Head of caudate nucleus (tissue), 42 donors: ENCODE results near the gene CXorf38.
A peak's percentile ranks its signal among the peaks of the same experiment; 100 is the strongest.

Experiments used
- DNase-seq, 42 donors: peaks; one replicate each; pipeline versions ENCODE4 v3.0.0 to v3.0.0-alpha.2; 2020 to 2021; ENCODE audit warnings: mixed read lengths in 7 of 42
- intact Hi-C: fragments of 100-400 bp; cut with DNase I; formaldehyde crosslinking; loops from one replicate; pipeline ENCODE4 v1.15.0; 2022

The CXorf38 gene, protein sequence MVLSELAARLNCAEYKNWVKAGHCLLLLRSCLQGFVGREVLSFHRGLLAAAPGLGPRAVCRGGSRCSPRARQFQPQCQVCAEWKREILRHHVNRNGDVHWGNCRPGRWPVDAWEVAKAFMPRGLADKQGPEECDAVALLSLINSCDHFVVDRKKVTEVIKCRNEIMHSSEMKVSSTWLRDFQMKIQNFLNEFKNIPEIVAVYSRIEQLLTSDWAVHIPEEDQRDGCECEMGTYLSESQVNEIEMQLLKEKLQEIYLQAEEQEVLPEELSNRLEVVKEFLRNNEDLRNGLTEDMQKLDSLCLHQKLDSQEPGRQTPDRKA

DNA sequence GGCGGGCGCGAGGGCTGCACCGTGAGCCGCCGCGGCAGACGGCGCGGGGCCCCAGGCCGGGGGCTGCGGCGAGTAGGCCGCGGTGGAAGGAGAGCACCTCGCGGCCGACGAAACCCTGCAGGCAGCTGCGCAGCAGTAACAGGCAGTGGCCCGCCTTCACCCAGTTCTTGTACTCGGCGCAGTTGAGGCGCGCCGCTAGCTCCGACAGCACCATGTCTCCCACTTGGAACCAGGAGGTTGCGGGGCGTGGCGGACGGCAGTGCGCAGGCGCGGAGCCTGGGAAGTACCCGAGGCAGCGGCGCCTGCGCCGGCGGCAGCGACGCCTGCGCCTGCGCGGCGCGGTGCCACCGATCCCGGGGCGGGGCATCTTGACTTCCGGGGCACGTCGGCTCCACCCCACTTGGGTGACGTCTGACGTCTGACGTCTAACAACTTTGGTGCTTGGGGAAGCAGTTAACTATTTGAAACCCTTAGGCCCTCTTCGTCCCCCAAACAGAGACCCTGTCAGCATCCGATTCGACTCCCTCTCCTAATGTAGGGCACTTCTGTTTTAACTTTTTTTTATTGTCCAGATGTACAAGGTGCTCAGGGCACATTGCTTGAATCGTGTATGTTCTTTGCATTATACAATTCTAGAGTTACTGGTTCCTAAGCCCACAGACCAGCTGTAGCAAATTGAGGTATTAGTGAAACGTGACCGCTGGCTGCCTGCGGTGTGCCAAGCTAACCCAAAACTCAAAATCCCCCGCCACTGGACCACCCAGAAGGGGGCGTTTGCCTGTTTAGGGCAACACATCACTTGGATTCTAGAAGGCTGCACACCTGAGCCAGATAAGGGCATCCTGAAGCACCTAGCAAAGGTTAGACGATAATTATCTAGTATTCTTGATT, at the start of gene CXorf38:
Gene CXorf38, minus strand, starts transcription at position 255 of the 891 bp plus-strand sequence. Its CDS starts 41 bp downstream, at position 214.
- intact Hi-C loops = loop anchor here (5.0 to 10.0 kb wide), 3 partner anchors 105 to 687 kb away; partner anchors contain the start of gene DDX3X
- peak; percentile 72 to 94 (median 90) for DNase-seq

DNA sequence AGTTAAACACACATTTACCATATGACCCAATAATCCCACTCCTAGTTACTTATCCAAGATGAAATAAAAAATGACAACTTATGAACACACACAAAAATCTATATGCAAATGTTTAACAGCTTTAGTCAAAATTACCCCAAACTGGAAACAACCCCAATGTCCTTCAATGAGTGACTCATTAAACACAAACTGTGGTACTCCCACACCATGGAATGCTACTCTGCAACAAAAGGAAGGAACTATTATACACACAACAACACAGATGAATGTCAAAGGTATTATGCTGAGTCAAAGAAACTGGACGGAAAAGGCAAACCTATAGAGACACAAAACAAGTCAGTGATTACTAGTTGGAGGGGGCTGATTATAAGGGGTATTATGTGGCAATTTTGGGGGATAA, 47.4 kb upstream of the CXorf38 start:
- intact Hi-C loops = no loop called here

DNA sequence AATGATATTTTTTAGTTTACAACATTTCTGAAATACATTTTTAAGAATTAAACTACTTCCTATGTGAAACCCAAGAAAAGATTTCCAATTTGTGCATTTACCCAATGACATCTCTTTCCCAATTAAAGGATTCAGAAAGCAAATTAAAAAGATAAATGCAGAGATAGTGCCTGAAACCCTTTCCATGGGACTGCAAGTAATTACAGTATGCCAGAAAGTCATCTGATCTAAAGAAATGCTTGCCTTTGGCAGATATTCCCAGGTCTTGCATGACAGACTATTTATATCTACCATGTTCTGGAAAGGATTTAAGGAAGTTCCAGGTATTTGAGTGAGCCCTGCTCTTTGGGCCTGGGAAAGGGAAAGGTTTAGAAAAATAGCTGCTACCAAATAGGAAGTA, 41.6 kb upstream of the CXorf38 start:
- DNase-seq = no peak
- intact Hi-C loops = no loop called here

More for the DNA sequence above, 47.4 kb upstream of the CXorf38 start:
- no peak for DNase-seq

DNA sequence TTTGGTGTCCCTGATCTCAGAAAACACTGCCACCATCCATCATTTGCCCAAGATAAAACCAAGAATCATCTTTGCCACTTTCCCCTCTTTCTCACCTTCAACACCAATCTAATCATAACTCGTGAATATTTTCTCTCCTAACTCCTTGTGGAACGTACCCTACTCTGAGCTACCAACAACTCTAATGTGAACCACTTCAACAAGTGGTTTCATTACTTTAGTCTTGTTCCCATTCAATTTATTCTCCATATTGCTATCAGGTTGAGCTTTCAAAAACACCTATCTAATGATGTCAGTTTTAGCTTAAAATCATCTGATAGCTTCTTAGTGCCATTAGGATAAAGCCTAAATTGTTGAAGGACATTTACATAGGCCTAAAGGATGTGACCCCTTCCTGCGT, 39.8 kb upstream of the CXorf38 start:
- intact Hi-C loops = no loop called here
- no peak for DNase-seq

DNA sequence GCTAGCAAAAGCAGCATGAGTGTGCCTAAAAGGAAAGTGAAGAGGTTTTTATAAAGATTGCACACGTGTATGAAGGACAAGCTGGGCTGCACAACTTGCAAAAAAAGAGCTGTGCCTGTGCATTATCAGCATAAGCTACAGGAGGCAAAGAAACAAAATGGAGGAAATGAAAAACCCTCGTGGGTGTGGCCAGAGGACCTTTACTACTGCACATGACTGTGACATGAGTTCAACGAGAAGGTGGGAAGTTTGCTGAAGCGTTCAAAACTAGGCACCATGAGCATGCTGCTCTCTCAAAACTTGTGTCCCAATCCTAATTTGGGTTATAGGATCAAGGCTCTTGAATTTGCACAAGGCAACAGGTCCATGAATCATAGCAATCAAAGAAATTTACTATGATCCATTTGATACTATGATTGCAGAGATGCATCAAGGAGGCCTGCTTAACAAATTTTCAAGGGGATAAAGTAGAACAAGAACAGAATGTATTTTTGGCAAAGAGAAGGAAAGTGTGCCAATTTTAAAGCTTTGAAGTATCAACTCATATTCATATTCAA, 38.1 kb upstream of the CXorf38 start:
- DNase-seq = no peak
- intact Hi-C loops = no loop called here

DNA sequence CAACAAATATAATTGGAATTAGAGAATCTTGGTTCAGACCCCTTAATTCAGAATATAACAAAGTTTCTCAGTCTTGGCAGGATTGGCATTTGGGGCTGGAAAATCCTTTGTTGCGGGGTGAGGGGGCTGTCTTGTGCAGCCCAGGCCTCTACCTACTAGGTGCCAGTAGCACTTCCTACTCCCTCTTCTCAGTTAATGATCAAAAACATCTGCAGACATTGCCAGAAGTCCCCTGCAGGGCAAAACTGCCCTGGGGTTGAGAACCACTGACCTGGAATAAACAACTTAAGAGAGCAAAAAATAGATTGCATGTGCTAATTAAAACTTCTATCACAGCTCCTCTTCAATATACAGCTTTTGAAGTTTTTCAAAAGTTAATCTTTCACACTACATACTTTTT, 36.7 kb upstream of the CXorf38 start:
- DNase-seq = no peak
- intact Hi-C loops = no loop called here

DNA sequence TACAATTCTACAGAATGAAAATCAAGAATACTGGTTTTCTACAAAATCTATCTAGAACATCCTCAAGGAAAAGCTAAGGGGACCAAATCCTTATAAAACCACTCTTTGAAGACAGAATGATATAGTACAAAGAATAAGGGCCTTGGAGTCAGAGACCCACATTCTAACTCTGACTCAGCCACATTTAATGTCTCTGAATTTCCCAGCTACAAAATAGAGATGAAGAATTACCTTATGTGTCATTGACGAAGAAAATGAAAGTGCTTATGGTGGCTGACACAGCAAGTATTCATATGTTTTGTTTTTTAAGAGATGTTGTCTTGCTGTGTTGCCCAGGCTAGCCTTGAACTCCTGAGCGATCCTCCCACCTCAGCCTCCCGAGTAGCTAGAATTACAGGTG, 35.9 kb upstream of the CXorf38 start:
- no peak for DNase-seq
- intact Hi-C loops = no loop called here

DNA sequence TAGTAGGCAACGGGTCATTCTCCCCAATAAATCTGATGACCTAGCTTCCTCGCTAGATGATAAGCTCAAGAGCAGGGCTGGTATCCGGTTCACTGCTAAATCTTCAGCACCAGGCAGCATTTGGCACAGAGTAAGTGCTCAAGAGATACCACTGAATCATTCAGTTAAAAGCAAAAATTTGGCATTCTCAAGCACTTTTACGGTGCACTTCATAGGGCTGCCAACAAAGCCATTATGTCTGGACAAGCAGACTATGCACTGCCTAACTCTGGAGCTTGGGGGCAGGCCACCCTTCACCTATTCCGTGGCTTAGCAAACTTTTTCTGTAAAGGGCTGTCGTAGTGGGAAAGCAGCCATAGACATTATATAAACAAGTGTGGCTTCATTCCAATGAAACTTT, 23.8 kb upstream of the CXorf38 start:
- DNase-seq = no peak
- intact Hi-C loops = no loop called here

DNA sequence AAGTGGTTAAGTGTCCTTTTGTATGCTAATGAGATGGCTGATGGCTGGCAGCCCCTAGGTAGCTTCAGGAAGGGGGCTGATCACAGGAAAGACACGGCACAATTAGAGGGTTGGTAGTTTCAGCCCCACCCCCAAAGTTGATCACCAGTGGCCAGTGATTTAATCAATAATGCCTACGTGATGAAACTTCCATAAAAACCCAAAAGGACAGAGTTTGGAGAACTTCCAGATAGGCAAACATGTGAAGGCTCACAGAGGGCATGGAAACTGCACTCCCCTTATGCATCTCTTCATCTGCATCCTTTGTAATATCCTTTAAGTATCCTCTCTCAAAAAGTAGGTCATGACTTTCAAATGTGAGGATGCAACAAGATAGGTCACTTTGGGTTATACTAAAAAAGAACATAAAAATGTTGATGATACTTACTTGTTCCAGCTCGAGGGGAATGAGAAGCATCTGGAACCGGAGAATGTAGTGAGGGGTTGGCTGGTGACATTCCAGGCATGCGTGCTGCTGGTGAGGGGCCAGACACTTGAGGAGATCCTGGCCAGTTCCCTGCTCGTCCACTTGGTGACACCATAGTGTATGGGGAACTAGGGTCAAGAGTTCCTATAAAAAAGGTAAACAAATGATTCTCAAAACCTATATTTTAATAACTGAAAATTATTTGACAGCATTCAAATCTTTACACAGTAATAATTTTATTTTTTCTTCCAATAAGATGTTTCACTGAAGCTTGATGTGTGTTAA, 16.7 kb upstream of the CXorf38 start:
- DNase-seq = peak in 20 of 42 donors; percentile 1 to 68 (median 30)
- intact Hi-C loops = no loop called here

DNA sequence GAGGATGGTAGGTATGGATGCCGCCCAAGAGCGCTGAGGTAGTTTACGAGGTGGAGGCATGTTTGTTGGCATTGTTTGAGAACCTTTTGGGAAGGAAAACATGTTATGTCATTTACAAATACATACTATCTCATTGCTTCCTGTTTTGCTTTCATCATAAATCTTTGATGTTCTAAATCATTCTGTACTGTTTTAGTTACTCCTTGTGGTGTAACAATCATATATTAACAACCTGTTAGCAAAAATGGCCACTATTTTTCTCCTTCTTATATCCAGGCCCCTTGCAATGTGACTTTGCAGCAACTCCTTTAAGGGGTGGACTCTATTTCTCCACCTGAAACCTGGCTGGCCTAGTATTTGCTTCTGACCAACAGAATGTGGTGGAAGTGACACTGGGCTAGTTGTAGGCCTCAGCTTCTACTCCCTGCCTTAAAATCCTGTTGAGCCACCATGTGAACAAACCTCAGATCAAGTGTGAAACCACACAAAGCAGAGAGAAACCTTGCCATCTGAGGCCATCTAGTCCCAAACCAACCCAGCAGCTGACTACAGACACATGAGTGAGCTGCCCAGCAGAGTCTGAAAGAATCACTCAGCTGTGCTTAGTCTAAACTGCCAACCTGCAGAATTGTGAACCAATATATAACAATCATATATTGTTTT, 15.8 kb upstream of the CXorf38 start:
- intact Hi-C loops = no loop called here
- DNase-seq = no peak

DNA sequence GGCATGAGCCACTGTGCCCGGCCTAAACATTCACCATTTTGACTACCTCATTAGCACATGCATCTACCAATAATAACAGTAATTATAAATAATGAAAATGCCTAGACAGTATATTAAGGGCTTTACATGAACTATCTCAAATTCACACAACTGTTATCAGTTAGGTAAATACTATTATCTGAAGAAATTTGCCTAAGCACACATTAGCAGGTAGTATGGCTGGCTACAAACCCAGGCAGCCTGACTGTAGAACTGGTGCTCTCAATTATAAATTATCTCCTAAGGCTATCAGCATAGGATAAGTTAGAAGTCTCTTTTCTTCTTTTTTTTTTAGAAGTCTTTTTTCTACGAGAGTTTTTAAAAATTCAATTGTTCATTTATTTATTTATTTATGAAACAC, 14.1 kb upstream of the CXorf38 start:
- intact Hi-C loops = no loop called here
- no peak for DNase-seq

DNA sequence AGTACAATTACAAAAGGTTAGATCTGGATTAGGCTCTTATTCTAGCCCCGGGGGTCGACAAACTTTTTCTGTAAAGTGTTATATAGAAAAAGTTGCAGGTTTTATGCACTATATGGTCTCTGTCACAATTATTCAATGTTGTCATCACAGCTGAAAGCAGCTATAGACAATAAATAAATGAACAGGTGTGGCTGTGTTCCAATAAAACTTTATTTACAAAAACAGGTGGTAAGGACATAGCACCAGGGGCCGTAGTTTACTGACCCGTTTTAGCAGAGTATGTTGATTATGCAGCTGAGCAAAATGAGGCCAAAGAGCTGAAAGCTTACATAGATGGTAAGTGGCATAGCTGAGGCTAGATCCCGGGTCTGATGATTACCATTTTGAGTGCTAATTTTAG, 13.0 kb upstream of the CXorf38 start:
- DNase-seq = no peak
- intact Hi-C loops = no loop called here

DNA sequence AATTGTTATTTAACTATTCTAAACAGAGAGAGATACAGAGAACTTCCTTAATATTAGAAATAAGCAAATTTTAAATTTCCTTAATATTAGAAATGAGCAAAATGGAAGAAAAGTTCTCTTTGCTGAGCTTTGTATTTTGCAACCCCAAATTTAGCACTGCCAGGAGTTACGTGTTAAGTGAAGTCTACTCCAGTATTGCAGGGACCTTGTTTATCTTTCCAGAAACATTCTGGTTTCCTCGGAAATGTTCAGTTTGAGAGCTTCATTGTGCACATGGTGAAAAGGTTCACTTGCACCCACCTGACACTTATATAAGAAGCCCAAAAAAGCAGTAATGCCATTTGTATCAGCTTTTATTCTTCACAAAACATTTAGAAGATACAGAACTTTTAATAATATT, 6.2 kb upstream of the CXorf38 start:
- intact Hi-C loops = loop anchor here (5.0 to 10.0 kb wide), 2 partner anchors 139 to 601 kb away; no protein-coding TSS in a partner anchor
- DNase-seq = no peak

DNA sequence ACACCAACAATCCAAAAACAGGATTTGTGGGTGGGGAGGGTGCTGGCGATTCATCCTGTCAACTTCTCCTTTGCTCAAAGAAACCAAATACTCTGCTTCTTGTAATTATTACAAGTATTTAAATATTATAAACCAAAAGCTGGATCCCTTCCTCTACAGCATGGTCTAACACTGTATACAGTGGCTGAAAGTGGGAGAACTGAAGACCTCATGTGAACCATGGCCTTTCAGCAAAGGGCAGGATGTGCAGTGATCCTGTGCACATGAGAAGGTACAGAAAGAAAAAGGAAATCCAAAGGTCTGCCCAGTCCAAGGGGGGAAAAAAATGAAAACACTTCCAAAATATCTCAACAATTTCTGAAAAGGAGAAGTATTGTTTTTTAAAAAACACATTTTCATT, 5.3 kb upstream of the CXorf38 start:
- intact Hi-C loops = loop anchor here (5.0 to 10.0 kb wide), 2 partner anchors 140 to 602 kb away; no protein-coding TSS in a partner anchor
- no peak for DNase-seq

DNA sequence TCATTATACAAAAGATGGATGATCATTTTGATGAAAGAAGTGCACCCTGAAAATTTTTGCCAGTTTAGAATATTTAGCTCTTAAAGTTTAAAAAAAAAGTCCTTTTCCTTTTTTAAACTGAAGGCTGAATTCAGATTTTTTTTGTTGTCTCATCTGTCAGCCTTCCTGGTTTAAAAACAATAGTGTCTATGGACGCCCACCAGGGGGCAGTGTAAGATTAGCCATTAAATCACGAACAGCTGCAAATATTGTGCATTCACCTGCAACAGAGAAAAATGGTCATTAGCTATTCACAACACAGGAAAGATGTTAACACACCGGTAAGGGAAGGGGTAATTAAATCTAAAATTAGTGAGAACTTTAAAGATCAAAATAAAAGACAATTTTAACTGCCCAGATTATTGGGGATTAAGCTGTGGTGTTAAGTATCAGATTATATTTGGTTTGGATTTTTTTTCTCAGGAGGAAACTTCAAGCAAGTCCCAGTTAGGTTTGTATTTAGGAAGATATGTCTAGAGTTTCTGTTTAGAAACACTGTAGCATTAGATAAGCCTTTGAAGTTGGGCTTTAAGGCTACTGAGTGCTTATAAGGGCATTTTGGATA, 4.4 kb upstream of the CXorf38 start:
- intact Hi-C loops = loop anchor here (2.0 to 10.0 kb wide), 3 partner anchors 83 to 603 kb away; partner anchors contain the start of gene MED14
- peak; percentile 21 to 88 (median 75) for DNase-seq

DNA sequence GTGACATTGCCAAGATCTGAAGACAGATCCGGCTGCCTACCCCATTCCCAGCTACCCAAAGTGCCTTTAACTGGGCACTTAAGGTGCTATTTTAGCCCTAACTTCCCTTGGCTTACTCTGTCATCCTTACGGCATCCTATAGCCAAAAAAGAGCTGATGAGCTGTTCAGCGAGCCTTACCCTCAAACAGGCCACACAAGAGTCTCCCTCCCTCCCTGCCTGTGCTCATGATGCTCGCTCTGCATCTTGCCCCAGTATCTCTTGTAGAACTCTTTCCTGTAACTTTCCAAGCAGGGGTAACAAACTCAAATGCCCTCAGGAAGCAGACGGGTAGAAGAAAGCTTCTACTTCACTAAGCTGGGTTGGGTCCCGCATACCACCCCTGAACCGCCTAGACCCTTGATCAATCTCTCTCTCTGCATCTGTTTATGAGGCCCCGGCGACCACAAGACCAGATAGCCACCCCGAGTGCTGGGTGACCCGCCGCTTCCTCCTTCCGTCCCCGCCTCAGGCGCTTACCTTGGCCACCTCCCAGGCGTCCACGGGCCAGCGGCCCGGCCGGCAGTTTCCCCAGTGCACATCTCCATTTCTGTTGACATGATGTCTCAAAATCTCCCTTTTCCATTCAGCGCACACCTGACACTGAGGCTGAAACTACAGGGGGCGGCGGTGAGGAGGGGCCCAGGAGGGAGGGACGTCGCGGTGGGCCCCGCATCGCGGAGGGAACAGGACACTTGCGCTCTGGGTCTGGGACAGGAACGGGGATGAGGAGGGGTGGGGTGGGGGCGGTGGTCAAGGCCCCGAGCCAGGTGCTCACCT, 663 bp downstream of the CXorf38 start:
- intact Hi-C loops = loop anchor here (5.0 to 10.0 kb wide), 3 partner anchors 104 to 688 kb away; partner anchors contain the start of gene DDX3X
- DNase-seq = peak in 23 of 42 donors; percentile 2 to 53 (median 18)

DNA sequence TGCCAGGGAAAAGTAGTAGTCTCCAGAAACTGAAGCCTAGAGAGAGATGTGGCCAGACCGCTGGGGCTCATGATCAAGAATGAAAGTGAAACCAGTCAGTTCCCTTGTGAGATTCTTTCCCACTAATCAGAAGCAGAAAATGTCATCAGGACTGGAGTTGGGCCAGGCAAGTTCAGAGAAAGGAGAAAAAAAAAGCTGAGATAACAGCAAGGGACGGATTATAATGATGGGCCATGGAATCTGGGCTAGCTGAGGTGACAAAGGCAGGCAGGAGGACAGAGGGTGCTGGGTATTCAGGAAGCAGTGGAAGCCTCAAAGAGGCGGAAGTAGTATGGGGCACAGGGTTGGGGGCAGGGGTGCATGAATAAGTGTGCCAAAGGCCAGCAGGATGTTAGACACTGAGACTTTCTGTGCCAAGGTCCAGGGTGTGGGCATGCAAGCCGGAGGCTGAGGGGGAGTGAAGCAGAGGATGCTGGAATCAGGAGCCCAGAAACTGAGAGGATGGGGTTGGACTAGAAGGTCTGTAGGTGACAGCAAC, 2.5 kb downstream of the CXorf38 start:
- DNase-seq = peak in 26 of 42 donors; percentile 11 to 62 (median 27)
- intact Hi-C loops = loop anchor here (5.0 to 10.0 kb wide), 3 partner anchors 103 to 690 kb away; partner anchors contain the start of gene DDX3X
